Measurements from ENCODE around the gene TET1.
"Not testable (repeated sequence)": the region's sequence is repeated elsewhere in the genome, so short reads cannot be mapped to it uniquely, and the experiment has no call there.

Gene TET1

DNA sequence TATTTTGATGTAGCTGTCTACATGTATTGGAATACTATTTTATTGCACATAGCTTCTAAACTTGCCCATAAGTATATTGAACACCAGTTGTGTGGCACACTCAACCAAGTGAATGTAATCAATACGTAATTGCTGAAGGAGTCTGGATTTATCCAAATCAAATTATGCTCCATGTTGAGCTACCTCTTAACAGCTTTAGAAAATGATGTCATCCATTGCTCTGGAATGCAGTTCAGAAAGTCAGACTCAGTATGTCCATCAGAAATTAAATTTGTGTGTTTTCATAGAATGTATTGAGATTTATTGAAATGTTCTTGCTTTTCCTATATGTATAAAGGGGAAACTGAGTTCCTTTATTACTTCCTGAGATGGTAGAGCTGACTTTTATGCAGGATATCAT, 135.9 kb downstream of the TET1 start:
- Histone ChIP-seq H3K27me3 (no peaks in the 10 kb centered on the region), H3K4me1 (no peaks in the 10 kb centered on the region), H3K4me3 (ENCODE audit: low read depth, low read length) (no peak overlapping the region), H3K9me3 (no peaks in the 10 kb centered on the region), H3K36me3 (peaks cover 2% of the 10 kb centered on the region)
- TF ChIP-seq, protein P1, sequence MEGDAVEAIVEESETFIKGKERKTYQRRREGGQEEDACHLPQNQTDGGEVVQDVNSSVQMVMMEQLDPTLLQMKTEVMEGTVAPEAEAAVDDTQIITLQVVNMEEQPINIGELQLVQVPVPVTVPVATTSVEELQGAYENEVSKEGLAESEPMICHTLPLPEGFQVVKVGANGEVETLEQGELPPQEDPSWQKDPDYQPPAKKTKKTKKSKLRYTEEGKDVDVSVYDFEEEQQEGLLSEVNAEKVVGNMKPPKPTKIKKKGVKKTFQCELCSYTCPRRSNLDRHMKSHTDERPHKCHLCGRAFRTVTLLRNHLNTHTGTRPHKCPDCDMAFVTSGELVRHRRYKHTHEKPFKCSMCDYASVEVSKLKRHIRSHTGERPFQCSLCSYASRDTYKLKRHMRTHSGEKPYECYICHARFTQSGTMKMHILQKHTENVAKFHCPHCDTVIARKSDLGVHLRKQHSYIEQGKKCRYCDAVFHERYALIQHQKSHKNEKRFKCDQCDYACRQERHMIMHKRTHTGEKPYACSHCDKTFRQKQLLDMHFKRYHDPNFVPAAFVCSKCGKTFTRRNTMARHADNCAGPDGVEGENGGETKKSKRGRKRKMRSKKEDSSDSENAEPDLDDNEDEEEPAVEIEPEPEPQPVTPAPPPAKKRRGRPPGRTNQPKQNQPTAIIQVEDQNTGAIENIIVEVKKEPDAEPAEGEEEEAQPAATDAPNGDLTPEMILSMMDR (IDR thresholded peaks at IDR 0.05; ENCODE audit: low read depth, low read length) = no peak
- no peak for DNase-seq

DNA sequence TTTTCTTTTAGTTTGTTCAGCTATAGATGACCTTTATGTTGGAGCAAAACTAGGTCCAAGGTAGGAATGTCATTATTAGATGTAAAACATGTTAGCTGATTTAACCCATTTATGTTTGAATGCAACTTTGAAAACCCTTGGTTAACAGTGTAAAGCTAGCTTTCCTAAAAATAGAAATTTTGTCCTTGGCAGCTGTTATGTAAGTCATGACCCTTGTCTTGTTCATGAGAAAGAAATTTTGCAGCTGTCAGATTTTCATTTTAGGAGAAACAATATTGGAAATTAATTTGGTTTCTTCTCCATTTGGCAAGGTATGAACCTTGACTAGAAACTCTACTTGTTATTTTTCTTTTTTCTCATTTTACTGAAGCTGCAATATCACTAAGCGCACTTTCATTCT, 137.0 kb downstream of the TET1 start:
- Histone ChIP-seq H3K4me3 (ENCODE audit: low read depth, low read length) (no peak overlapping the region), H3K27me3 (no peaks in the 10 kb centered on the region), H3K9me3 (no peaks in the 10 kb centered on the region), H3K36me3 (no peaks in the 10 kb centered on the region; the same call in 1 of the 2 replicates), H3K4me1 (no peaks in the 10 kb centered on the region)
- DNase-seq = no peak
- TF ChIP-seq, protein P1 (IDR thresholded peaks at IDR 0.05; ENCODE audit: low read depth, low read length) = no peak

DNA sequence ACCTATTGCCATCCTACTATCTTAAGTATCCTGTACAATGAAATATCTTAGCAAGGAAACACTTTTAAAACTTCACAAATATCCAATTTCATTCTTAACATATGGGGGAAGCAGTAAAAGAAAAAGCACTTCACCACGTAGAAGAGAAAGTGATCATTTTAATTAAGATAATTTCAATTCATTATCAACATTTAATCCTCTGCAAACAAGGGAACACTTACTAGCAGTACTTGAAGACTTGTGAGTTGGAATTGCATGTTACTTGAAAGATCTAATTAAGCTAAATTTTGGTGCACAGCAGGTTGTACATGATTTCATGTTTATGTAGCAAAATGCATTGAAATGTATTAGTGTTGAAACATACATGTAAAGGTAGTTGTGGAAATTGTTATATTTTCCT, 140.1 kb downstream of the TET1 start:
- Histone ChIP-seq H3K4me3 (ENCODE audit: low read depth, low read length) (no peak overlapping the region), H3K27me3 (no peaks in the 10 kb centered on the region), H3K4me1 (no peaks in the 10 kb centered on the region), H3K9me3 (no peaks in the 10 kb centered on the region), H3K36me3 (no peaks in the 10 kb centered on the region)
- DNase-seq = no peak
- TF ChIP-seq, protein P1 (IDR thresholded peaks at IDR 0.05; ENCODE audit: low read depth, low read length) = no peak

DNA sequence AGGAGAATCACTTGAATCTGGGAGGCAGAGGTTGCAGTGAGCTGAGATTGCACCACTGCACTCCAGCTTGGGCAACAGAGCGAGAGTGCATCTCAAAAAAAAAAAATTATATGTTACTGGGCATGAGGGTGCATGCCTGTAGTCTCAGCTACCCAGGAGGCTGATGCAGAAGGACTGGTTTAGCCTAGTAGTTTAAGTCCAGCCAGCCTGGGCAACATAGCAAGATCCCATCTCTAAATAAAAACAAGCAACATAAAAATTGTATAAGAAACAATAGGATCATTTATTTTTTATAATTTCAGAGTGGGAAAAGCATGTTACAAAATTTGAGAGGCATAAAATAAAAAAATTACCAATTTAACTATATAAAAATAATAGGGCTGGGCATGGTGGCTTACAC, 145.4 kb downstream of the TET1 start:
- H3K4me3 ChIP-seq (ENCODE audit: low read depth, low read length) = no peak overlapping the region
- H3K4me1 ChIP-seq = no peaks in the 10 kb centered on the region
- DNase-seq = no peak
- H3K9me3 ChIP-seq = no peaks in the 10 kb centered on the region
- H3K27me3 ChIP-seq = no peaks in the 10 kb centered on the region
- no peaks in the 10 kb centered on the region for H3K36me3 ChIP-seq
- TF ChIP-seq, protein P1 (IDR thresholded peaks at IDR 0.05; ENCODE audit: low read depth, low read length) = no peak

DNA sequence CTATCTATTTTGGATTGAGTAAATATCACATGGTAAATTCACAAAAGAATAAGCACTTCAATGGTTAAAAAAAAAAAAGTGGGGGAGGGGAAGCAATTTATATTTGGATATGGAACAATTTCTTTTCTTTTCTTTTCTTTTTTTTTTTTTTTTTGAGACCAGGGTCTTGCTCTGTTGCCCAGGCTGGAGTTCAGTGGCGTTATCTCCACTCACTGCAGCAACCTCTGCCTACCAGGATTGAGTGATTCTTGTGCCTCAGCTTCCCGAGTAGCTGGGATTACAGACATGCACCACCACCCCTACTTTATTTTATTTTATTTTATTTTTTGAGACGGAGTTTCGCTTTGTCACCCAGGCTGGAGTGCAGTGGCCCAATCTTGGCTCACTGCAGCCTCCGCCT, 148.8 kb downstream of the TET1 start:
- H3K36me3 ChIP-seq; H3K4me3 ChIP-seq (ENCODE audit: low read depth, low read length); H3K4me1 ChIP-seq; H3K9me3 ChIP-seq; DNase-seq; H3K27me3 ChIP-seq: not testable (repeated sequence)

DNA sequence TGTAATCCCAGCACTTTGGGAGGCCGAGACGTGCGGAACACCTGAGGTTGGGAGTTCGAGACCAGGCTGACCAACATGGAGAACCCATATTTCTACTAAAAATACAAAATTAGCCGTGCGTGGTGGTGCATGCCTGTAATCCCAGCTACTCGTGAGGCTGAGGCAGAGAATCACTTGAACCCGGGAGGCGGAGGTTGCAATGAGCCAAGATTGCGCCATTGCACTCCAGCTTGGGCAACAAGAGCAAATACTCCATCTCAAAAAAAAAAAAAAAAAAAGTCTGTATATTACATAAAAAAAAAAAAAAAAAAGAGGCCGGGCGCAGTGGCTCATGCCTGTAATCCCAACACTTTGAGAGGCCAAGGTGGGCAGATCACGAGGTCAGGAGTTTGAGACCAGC, 152.9 kb downstream of the TET1 start:
- H3K36me3 ChIP-seq; H3K4me1 ChIP-seq; H3K4me3 ChIP-seq (ENCODE audit: low read depth, low read length); H3K9me3 ChIP-seq; H3K27me3 ChIP-seq; DNase-seq: not testable (repeated sequence)

DNA sequence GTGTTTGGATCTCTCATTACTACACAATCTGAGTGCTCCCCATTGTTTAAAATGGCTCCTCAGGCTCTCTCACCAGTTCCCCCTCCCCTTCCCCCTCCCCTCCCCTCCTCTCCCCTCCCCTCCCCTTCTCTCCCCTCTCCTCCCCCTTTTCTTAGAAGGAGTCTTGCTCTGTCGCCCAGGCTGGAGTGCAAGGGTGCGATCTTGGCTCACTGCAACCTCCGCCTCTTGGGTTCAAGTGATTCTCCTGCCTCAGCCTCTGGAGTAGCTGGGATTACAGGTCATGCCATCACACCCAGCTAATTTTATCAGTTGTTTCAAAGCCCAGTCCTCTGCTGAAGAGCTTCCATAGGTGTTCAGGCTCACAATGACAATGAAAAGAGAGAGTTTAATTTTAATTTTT, 157.3 kb downstream of the TET1 start:
- H3K4me1 ChIP-seq = no peaks in the 10 kb centered on the region
- no peak for DNase-seq
- peaks cover 2% of the 10 kb centered on the region; the same call in 1 of the 2 replicates for H3K9me3 ChIP-seq
- H3K36me3 ChIP-seq = peaks cover under 1% of the 10 kb centered on the region; the same call in 1 of the 2 replicates
- H3K4me3 ChIP-seq (ENCODE audit: low read depth, low read length) = no peak overlapping the region
- TF ChIP-seq, protein P1 (IDR thresholded peaks at IDR 0.05; ENCODE audit: low read depth, low read length) = no peak
- no peaks in the 10 kb centered on the region for H3K27me3 ChIP-seq
